IMR-90 (cell line): ENCODE results near the gene RALGAPB. TPM values are rescaled to one million over a fixed set of nuclear protein-coding genes. Genes with fewer than 3 reads are reported as not detected.
A peak's percentile ranks its signal among the peaks of the same experiment; 100 is the strongest.

ENCODE experiments used
- ATAC-seq: fragments of 200-7000 bp; cut with Tn5 transposase; 2 replicates; pipeline ENCODE4 v1.9.1; 2020; ENCODE audit warnings: low read depth, mild to moderate bottlenecking, moderate library complexity
- BruUV-seq: library from RNA; stranded (reverse); fragments of 400-500 nt; replicated peaks from 2 replicates; lab custom pipeline; 2021; lab: Mats Ljungman, UMichigan
- CTCF ChIA-PET: fragments of 300-600 bp; formaldehyde crosslinking; extraction: SDS; loops from one replicate; lab custom pipeline; 2021; ENCODE audit warnings: antibody characterized with exemption; lab: Yijun Ruan, JAX
- POLR2A ChIA-PET: fragments of 300-600 bp; sonication (Branson Sonifier 250); formaldehyde crosslinking; loops from one replicate; lab custom pipeline; 2022; ENCODE audit warnings: antibody characterized with exemption; ENCODE audit not compliant: unreplicated experiment; lab: Charles Lee
- DNase-seq: peaks from one replicate; pipeline ENCODE4 v3.0.0; 2013
- H2AFZ ChIP-seq: replicated peaks from 2 replicates; pipeline ENCODE3; 2013; ENCODE audit warnings: low read length, mild to moderate bottlenecking; ENCODE audit not compliant: poor library complexity
- H2AK5ac ChIP-seq: 2 replicates; pipeline ENCODE4 v1.6.1; 2013; ENCODE audit warnings: low read depth, low read length, inconsistent platforms
- H2AK9ac ChIP-seq: replicated peaks from 2 replicates; pipeline ENCODE3; 2013; ENCODE audit warnings: mild to moderate bottlenecking, low read depth, low read length, moderate library complexity; ENCODE audit not compliant: poor library complexity
- H2BK120ac ChIP-seq: 2 replicates; pipeline ENCODE4 v1.6.1; 2013; ENCODE audit warnings: low read depth, low read length, inconsistent platforms
- H2BK15ac ChIP-seq: 3 replicates; pipeline ENCODE4 v1.6.1; 2013; ENCODE audit warnings: low read depth, low read length, inconsistent platforms
- H2BK20ac ChIP-seq: 2 replicates; pipeline ENCODE4 v1.6.1; 2013; ENCODE audit warnings: low read depth, mild to moderate bottlenecking, inconsistent platforms, low read length, moderate library complexity
- H2BK5ac ChIP-seq: 2 replicates; pipeline ENCODE4 v1.6.1; 2013; ENCODE audit warnings: mild to moderate bottlenecking, low read depth, low read length, inconsistent platforms; ENCODE audit not compliant: poor library complexity, severe bottlenecking
- H3K14ac ChIP-seq: replicated peaks from 2 replicates; pipeline ENCODE4 v1.6.1; 2013; ENCODE audit warnings: low read depth, low read length, inconsistent platforms
- H3K18ac ChIP-seq: 2 replicates; pipeline ENCODE4 v1.6.1; 2013; ENCODE audit warnings: low read depth, low read length, control low read depth
- H3K23ac ChIP-seq: 2 replicates; pipeline ENCODE4 v1.6.1; 2013; ENCODE audit warnings: low read depth, low read length, inconsistent platforms
- H3K27ac ChIP-seq: 2 replicates; pipeline ENCODE4 v1.5.1; 2013; ENCODE audit warnings: mild to moderate bottlenecking, control low read depth, low read length; ENCODE audit not compliant: insufficient read depth
- H3K27me3 ChIP-seq: 2 replicates; pipeline ENCODE4 v1.6.1; 2013; ENCODE audit warnings: low read length; ENCODE audit not compliant: control insufficient read depth, insufficient read depth
- H3K36me3 ChIP-seq: 2 replicates; pipeline ENCODE4 v1.6.1; 2013; ENCODE audit warnings: low read length, mixed read lengths; ENCODE audit not compliant: control insufficient read depth, insufficient read depth
- H3K4ac ChIP-seq: 2 replicates; pipeline ENCODE4 v1.6.1; 2013; ENCODE audit warnings: low read depth, low read length, inconsistent platforms
- H3K4me1 ChIP-seq: 2 replicates; pipeline ENCODE4 v1.6.1; 2013; ENCODE audit warnings: low read length, mixed read lengths; ENCODE audit not compliant: control insufficient read depth, insufficient read depth
- H3K4me2 ChIP-seq: 2 replicates; pipeline ENCODE4 v1.6.1; 2013; ENCODE audit warnings: low read depth, mild to moderate bottlenecking, control low read depth, low read length, moderate library complexity
- H3K4me3 ChIP-seq: 2 replicates; pipeline ENCODE4 v1.5.1; 2013; ENCODE audit warnings: low read depth, mild to moderate bottlenecking, control low read depth, low read length, moderate library complexity; ENCODE audit not compliant: insufficient read depth
- H3K56ac ChIP-seq: 2 replicates; pipeline ENCODE4 v1.6.1; 2013; ENCODE audit warnings: low read length, inconsistent platforms; ENCODE audit not compliant: insufficient read depth; ENCODE audit errors: extremely low read depth
- H3K79me1 ChIP-seq, 2 experiments: 2 replicates each; pipeline ENCODE4 v1.6.1; 2013; ENCODE audit warnings: low read length in 2 of 2, inconsistent platforms in 1 of 2, low read depth in 1 of 2
- H3K9ac ChIP-seq: 2 replicates; pipeline ENCODE4 v1.6.1; 2013; ENCODE audit warnings: low read depth, low read length, control low read depth
- H3K9me1 ChIP-seq: 2 replicates; pipeline ENCODE4 v1.6.1; 2013; ENCODE audit warnings: low read length, inconsistent platforms; ENCODE audit not compliant: insufficient read depth
- H3K9me3 ChIP-seq: 2 replicates; pipeline ENCODE4 v1.6.1; 2013; ENCODE audit warnings: low read length; ENCODE audit not compliant: control insufficient read depth, insufficient read depth
- H4K20me1 ChIP-seq: 2 replicates; pipeline ENCODE4 v1.6.1; 2013; ENCODE audit warnings: low read length, inconsistent platforms; ENCODE audit not compliant: insufficient read depth
- H4K5ac ChIP-seq: 2 replicates; pipeline ENCODE4 v1.6.1; 2013; ENCODE audit warnings: mild to moderate bottlenecking, low read depth, low read length, control low read depth
- H4K8ac ChIP-seq, 2 experiments: 2 replicates each; pipeline ENCODE4 v1.6.1; 2013; ENCODE audit warnings: low read depth in 2 of 2, low read length in 2 of 2, control low read depth in 1 of 2, inconsistent platforms in 1 of 2
- H4K91ac ChIP-seq: 2 replicates; pipeline ENCODE4 v1.6.1; 2013; ENCODE audit warnings: low read depth, low read length, inconsistent platforms; ENCODE audit not compliant: insufficient read depth
- BHLHE40 ChIP-seq: fragments of 150-350 bp; IDR thresholded peaks from 2 replicates; pipeline ENCODE4 v1.6.1; 2016; ENCODE audit warnings: mild to moderate bottlenecking, low read depth, low read length
- CEBPB ChIP-seq: IDR thresholded peaks from 2 replicates; pipeline ENCODE4 v1.6.1; 2012; ENCODE audit warnings: low read depth, low read length, improper control_type of control experiment
- CHD1 ChIP-seq: IDR thresholded peaks from 2 replicates; pipeline ENCODE4 v1.6.1; 2012; ENCODE audit warnings: low read depth, low read length, improper control_type of control experiment
- FOS ChIP-seq: fragments of 150-350 bp; IDR thresholded peaks from 2 replicates; pipeline ENCODE4 v1.6.1; 2016; ENCODE audit warnings: low read depth, low read length
- MAFK ChIP-seq: IDR thresholded peaks from 2 replicates; pipeline ENCODE4 v1.6.1; 2012; ENCODE audit warnings: low read depth, low read length, improper control_type of control experiment
- MAZ ChIP-seq: IDR thresholded peaks from 2 replicates; pipeline ENCODE4 v1.6.1; 2012; ENCODE audit warnings: low read depth, mild to moderate bottlenecking, low read length, improper control_type of control experiment, moderate library complexity, borderline replicate concordance
- MXI1 ChIP-seq: IDR thresholded peaks from 2 replicates; pipeline ENCODE4 v1.6.1; 2012; ENCODE audit warnings: low read depth, mild to moderate bottlenecking, low read length, moderate library complexity, borderline replicate concordance
- NFE2L2 ChIP-seq: fragments of 150-350 bp; IDR thresholded peaks from 2 replicates; pipeline ENCODE4 v1.6.1; 2016; ENCODE audit warnings: low read depth, mild to moderate bottlenecking, low read length
- POLR2A ChIP-seq: IDR thresholded peaks from 2 replicates; pipeline ENCODE4 v1.6.1; 2012; ENCODE audit warnings: mild to moderate bottlenecking, low read depth, low read length
- RAD21 ChIP-seq: IDR thresholded peaks from 2 replicates; pipeline ENCODE4 v1.6.1; 2012; ENCODE audit warnings: low read length, improper control_type of control experiment
- RCOR1 ChIP-seq: IDR thresholded peaks from 2 replicates; pipeline ENCODE4 v1.6.1; 2012; ENCODE audit warnings: mild to moderate bottlenecking, low read length, improper control_type of control experiment; ENCODE audit not compliant: insufficient replicate concordance
- RFX5 ChIP-seq: IDR thresholded peaks from 2 replicates; pipeline ENCODE4 v1.8.0; 2012; ENCODE audit warnings: low read depth, mild to moderate bottlenecking, low read length, moderate library complexity
- SMC3 ChIP-seq: fragments of 150-350 bp; IDR thresholded peaks from 2 replicates; pipeline ENCODE4 v1.6.1; 2016; ENCODE audit warnings: low read depth, mild to moderate bottlenecking, antibody characterized with exemption, low read length, moderate library complexity
- WGBS, 2 experiments: methylation state at CpG; one replicate each; pipeline versions ENCODE4 v1.1.5 to v1.1.7; 2013; ENCODE audit warnings: missing lambda C conversion rate in 2 of 2; ENCODE audit not compliant: insufficient read length in 1 of 2; ENCODE audit errors: extremely low coverage in 2 of 2; 5-methylcytosine and 5-hydroxymethylcytosine counted together
- dilution Hi-C: fragments of 300-500 bp; cut with HindIII; formaldehyde crosslinking; loops from one replicate; pipeline ENCODE4 v1.14.3; 2018; ENCODE audit warnings: low sequenced_read_pairs; ENCODE audit not compliant: unreplicated experiment
- in situ Hi-C: fragments of 300-500 bp; cut with MboI; formaldehyde crosslinking; loops from 3 replicates; pipeline ENCODE4 v1.14.3; 2019; ENCODE audit warnings: low sequenced_read_pairs, inconsistent platforms, mixed read lengths
- intact Hi-C: fragments of 100-400 bp; cut with micrococcal nuclease; formaldehyde crosslinking; loops from 2 replicates; pipeline ENCODE4 v1.10.0; 2022
- polyA plus RNA-seq, 3 experiments: library from polyadenylated mRNA; depleted of rRNA; stranded (reverse); fragments of >200 nt; gene quantifications; 2 replicates each; pipeline ENCODE4 v1.2.3, GENCODE V29; 2012; ENCODE audit warnings: low replicate concordance in 1 of 3
- total RNA-seq: library from RNA; depleted of rRNA; stranded (reverse); fragments of >200 nt; gene quantifications from 2 replicates; pipeline ENCODE4 v1.2.3, GENCODE V29; 2012
- TF ChIP-seq, protein P1 (sequence below): fragments of 150-350 bp; IDR thresholded peaks from 2 replicates; pipeline ENCODE4 v1.6.1; 2016; ENCODE audit warnings: low read depth, mild to moderate bottlenecking, low read length, moderate library complexity, borderline replicate concordance
- TF ChIP-seq, protein P2 (sequence below): fragments of 150-350 bp; IDR thresholded peaks from 2 replicates; pipeline ENCODE4 v1.6.1; 2017; ENCODE audit warnings: mild to moderate bottlenecking, antibody characterized with exemption, low read length, low read depth

RALGAPB gene
- total and polyA plus RNA-seq, 2 of the 4 experiments (the other 2 are of a cell fraction) = 12.7 to 30.3 TPM

DNA sequence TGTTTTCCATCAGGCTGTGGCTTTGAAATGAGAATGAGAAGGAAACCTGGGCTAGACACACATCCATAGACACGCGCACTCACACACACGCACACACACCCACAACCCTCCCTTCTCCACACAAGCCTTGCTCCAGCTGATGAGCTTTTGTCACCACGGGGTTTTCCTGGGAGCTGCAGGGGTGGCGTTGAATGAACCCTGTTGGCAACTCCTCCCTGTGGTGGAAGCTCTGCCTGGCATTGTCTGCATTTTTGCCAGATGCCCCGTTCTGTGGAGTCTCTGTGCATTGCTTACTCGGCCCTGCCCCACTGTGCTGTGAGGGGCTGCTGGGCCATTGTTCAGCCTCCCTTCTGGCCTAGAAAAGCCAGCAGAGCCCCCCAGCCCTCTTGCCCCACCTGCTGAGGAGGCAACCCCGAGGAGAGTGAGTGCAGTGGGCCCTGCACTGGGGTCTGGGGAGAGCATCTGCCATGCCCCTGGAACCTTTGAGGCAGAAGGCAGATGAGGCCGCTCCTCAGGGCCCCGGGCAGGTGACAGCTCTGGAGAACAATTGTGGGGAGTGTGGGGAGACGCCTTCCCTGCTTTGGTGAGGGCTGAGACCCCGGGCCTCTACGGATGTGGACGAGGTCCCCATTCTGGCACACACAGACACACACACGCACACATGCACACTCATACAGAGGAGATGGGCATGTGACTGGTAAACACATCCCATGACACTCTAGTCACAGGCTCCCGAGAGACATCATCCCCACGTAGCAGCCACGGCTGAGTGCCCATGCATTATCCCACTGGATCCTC is 118.2 kb downstream of the RALGAPB start:
- Histone ChIP-seq H2BK120ac (no peak overlapping the region), H2BK20ac (no peak overlapping the region), H4K20me1 (no peaks in the 10 kb centered on the region), H3K4me3 (no peak overlapping the region), H2BK5ac (no peak overlapping the region), H3K27ac (no peak overlapping the region), H3K4ac (no peak overlapping the region), H3K56ac (no peak overlapping the region), H3K36me3 (no peaks in the 10 kb centered on the region), H3K27me3 (peaks cover 14% of the 10 kb centered on the region), H3K23ac (no peak overlapping the region), H3K9me1 (no peaks in the 10 kb centered on the region), H3K4me1 (no peaks in the 10 kb centered on the region), H3K14ac (no peak overlapping the region), H2BK15ac (no peak overlapping the region), H3K9ac (no peak overlapping the region), H2AFZ (no peak overlapping the region), H2AK9ac (no peak overlapping the region), H4K5ac (no peak overlapping the region), H2AK5ac (no peak overlapping the region), H3K79me1 (no peaks in the 10 kb centered on the region), H3K9me3 (no peaks in the 10 kb centered on the region), H4K91ac (no peak overlapping the region), H3K18ac (no peak overlapping the region), H3K4me2 (no peak overlapping the region), H4K8ac (no peak overlapping the region)
- ATAC-seq = peak; percentile 17; the same call in 1 of the 2 replicates
- 45% methylated on average over 5 of the region's 18 CpGs; no CpG with 5 or more reads in 1 of the 2 experiments for WGBS, 2 experiments
- POLR2A ChIA-PET = no interaction called here
- in situ Hi-C loops (no loop called here), intact Hi-C loops (no loop called here), dilution Hi-C loops (no loop called here)
- no peak for DNase-seq
- BruUV-seq = no TSS peak
- CTCF ChIA-PET = no interaction called here
- no peak for TF ChIP-seq BHLHE40
- TF ChIP-seq MAFK = no peak
- no peak for TF ChIP-seq CHD1
- no peak for TF ChIP-seq NFE2L2
- TF ChIP-seq MAZ = no peak
- TF ChIP-seq FOS = no peak
- no peak for TF ChIP-seq POLR2A
- TF ChIP-seq CEBPB = no peak
- no peak for TF ChIP-seq RCOR1
- TF ChIP-seq SMC3 = no peak
- TF ChIP-seq, protein P1, sequence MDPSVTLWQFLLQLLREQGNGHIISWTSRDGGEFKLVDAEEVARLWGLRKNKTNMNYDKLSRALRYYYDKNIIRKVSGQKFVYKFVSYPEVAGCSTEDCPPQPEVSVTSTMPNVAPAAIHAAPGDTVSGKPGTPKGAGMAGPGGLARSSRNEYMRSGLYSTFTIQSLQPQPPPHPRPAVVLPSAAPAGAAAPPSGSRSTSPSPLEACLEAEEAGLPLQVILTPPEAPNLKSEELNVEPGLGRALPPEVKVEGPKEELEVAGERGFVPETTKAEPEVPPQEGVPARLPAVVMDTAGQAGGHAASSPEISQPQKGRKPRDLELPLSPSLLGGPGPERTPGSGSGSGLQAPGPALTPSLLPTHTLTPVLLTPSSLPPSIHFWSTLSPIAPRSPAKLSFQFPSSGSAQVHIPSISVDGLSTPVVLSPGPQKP = no peak
- no peak for TF ChIP-seq MXI1
- TF ChIP-seq RAD21 = no peak
- TF ChIP-seq, protein P2, sequence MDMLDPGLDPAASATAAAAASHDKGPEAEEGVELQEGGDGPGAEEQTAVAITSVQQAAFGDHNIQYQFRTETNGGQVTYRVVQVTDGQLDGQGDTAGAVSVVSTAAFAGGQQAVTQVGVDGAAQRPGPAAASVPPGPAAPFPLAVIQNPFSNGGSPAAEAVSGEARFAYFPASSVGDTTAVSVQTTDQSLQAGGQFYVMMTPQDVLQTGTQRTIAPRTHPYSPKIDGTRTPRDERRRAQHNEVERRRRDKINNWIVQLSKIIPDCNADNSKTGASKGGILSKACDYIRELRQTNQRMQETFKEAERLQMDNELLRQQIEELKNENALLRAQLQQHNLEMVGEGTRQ = no peak
- TF ChIP-seq RFX5 = no peak
